ENCODE data around the gene SCAPER.
A peak's percentile ranks its signal among the peaks of the same experiment; 100 is the strongest.

SCAPER gene

DNA sequence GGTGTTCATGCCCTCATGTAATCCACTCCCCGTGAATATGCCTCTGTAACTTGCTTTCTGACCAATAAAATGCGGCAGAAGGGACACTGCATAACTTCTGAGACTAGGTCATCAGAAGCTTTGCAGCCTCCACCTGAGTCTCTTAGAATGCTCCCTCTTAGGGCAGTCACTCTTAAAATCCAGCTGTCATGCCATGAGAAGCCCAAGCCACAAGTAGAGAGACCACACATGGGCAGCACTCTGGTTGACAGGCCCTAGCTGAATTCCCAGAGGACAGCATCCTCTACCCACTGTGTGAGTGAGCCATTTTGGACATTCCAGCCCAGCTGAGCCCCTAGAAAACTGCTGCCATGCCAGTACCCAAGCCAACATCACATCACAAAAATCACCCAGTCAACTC, 41.4 kb downstream of the SCAPER start:
- TF ChIP-seq ZNF10 (tag by site-specific recombination; IDR thresholded peaks at IDR 0.05) = no peak
- no peak for TF ChIP-seq ZNF140 (tag by site-specific recombination; IDR thresholded peaks at IDR 0.05)
- TF ChIP-seq GLIS1 (tag by site-specific recombination; IDR thresholded peaks at IDR 0.05) = 0 out of 2 replicates have a peak, but pooled peaks have one; percentile 7
- TF ChIP-seq SALL2 (tag by site-specific recombination; IDR thresholded peaks at IDR 0.05; ENCODE audit: borderline replicate concordance) = no peak
- no peak for TF ChIP-seq ZNF776 (tag by site-specific recombination; IDR thresholded peaks at IDR 0.05; ENCODE audit: borderline replicate concordance)
- TF ChIP-seq, protein P1, sequence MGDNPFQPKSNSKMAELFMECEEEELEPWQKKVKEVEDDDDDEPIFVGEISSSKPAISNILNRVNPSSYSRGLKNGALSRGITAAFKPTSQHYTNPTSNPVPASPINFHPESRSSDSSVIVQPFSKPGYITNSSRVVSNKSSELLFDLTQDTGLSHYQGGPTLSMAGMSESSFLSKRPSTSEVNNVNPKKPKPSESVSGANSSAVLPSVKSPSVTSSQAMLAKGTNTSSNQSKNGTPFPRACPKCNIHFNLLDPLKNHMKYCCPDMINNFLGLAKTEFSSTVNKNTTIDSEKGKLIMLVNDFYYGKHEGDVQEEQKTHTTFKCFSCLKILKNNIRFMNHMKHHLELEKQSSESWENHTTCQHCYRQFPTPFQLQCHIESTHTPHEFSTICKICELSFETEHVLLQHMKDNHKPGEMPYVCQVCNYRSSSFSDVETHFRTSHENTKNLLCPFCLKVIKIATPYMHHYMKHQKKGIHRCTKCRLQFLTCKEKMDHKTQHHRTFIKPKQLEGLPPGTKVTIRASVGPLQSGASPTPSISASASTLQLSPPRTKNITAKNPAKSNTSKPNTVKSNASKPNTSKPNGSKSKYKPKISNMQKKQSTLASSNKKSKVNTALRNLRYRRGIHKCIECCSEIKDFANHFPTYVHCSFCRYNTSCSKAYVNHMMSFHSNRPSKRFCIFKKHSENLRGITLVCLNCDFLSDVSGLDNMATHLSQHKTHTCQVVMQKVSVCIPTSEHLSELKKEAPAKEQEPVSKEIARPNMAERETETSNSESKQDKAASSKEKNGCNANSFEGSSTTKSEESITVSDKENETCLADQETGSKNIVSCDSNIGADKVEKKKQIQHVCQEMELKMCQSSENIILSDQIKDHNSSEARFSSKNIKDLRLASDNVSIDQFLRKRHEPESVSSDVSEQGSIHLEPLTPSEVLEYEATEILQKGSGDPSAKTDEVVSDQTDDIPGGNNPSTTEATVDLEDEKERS (tag by site-specific recombination; IDR thresholded peaks at IDR 0.05) = no peak
- TF ChIP-seq SP7 (tag by site-specific recombination; IDR thresholded peaks at IDR 0.05) = no peak
- TF ChIP-seq WT1 (tag by site-specific recombination; IDR thresholded peaks at IDR 0.05) = no peak
- TF ChIP-seq ZNF266 (tag by site-specific recombination; IDR thresholded peaks at IDR 0.05; ENCODE audit: low read depth) = no peak
- TF ChIP-seq, protein P2, sequence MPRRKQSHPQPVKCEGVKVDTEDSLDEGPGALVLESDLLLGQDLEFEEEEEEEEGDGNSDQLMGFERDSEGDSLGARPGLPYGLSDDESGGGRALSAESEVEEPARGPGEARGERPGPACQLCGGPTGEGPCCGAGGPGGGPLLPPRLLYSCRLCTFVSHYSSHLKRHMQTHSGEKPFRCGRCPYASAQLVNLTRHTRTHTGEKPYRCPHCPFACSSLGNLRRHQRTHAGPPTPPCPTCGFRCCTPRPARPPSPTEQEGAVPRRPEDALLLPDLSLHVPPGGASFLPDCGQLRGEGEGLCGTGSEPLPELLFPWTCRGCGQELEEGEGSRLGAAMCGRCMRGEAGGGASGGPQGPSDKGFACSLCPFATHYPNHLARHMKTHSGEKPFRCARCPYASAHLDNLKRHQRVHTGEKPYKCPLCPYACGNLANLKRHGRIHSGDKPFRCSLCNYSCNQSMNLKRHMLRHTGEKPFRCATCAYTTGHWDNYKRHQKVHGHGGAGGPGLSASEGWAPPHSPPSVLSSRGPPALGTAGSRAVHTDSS (tag by site-specific recombination; IDR thresholded peaks at IDR 0.05) = no peak
- TF ChIP-seq, protein P3, sequence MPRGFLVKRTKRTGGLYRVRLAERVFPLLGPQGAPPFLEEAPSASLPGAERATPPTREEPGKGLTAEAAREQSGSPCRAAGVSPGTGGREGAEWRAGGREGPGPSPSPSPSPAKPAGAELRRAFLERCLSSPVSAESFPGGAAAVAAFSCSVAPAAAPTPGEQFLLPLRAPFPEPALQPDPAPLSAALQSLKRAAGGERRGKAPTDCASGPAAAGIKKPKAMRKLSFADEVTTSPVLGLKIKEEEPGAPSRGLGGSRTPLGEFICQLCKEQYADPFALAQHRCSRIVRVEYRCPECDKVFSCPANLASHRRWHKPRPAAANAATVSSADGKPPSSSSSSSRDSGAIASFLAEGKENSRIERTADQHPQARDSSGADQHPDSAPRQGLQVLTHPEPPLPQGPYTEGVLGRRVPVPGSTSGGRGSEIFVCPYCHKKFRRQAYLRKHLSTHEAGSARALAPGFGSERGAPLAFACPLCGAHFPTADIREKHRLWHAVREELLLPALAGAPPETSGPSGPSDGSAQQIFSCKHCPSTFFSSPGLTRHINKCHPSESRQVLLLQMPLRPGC (tag by site-specific recombination; IDR thresholded peaks at IDR 0.05) = no peak
- TF ChIP-seq, protein P4, sequence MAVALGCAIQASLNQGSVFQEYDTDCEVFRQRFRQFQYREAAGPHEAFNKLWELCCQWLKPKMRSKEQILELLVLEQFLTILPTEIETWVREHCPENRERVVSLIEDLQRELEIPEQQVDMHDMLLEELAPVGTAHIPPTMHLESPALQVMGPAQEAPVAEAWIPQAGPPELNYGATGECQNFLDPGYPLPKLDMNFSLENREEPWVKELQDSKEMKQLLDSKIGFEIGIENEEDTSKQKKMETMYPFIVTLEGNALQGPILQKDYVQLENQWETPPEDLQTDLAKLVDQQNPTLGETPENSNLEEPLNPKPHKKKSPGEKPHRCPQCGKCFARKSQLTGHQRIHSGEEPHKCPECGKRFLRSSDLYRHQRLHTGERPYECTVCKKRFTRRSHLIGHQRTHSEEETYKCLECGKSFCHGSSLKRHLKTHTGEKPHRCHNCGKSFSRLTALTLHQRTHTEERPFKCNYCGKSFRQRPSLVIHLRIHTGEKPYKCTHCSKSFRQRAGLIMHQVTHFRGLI (tag by site-specific recombination; IDR thresholded peaks at IDR 0.05) = 0 out of 2 replicates have a peak, but pooled peaks have one; percentile 53
- TF ChIP-seq ZNF248 (tag by site-specific recombination; IDR thresholded peaks at IDR 0.05) = no peak
- no peak for TF ChIP-seq YY2 (tag by site-specific recombination; IDR thresholded peaks at IDR 0.05)
- TF ChIP-seq ZNF211 (tag by site-specific recombination; IDR thresholded peaks at IDR 0.05; ENCODE audit: low read depth) = no peak
- TF ChIP-seq ZNF76 (tag by site-specific recombination; IDR thresholded peaks at IDR 0.05; ENCODE audit: borderline replicate concordance, low read depth) = no peak
- TF ChIP-seq, protein P5, sequence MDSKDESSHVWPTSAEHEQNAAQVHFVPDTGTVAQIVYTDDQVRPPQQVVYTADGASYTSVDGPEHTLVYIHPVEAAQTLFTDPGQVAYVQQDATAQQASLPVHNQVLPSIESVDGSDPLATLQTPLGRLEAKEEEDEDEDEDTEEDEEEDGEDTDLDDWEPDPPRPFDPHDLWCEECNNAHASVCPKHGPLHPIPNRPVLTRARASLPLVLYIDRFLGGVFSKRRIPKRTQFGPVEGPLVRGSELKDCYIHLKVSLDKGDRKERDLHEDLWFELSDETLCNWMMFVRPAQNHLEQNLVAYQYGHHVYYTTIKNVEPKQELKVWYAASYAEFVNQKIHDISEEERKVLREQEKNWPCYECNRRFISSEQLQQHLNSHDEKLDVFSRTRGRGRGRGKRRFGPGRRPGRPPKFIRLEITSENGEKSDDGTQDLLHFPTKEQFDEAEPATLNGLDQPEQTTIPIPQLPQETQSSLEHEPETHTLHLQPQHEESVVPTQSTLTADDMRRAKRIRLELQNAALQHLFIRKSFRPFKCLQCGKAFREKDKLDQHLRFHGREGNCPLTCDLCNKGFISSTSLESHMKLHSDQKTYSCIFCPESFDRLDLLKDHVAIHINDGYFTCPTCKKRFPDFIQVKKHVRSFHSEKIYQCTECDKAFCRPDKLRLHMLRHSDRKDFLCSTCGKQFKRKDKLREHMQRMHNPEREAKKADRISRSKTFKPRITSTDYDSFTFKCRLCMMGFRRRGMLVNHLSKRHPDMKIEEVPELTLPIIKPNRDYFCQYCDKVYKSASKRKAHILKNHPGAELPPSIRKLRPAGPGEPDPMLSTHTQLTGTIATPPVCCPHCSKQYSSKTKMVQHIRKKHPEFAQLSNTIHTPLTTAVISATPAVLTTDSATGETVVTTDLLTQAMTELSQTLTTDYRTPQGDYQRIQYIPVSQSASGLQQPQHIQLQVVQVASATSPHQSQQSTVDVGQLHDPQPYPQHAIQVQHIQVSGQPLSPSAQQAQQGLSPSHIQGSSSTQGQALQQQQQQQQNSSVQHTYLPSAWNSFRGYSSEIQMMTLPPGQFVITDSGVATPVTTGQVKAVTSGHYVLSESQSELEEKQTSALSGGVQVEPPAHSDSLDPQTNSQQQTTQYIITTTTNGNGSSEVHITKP (tag by site-specific recombination; IDR thresholded peaks at IDR 0.05) = no peak
- TF ChIP-seq ZNF600 (tag by site-specific recombination; IDR thresholded peaks at IDR 0.05) = peak; percentile 18; the same call in 1 of the 2 replicates
- TF ChIP-seq GLIS2 (tag by site-specific recombination; IDR thresholded peaks at IDR 0.05) = no peak
- no peak for TF ChIP-seq RBAK (tag by site-specific recombination; IDR thresholded peaks at IDR 0.05)
- TF ChIP-seq, protein P6, sequence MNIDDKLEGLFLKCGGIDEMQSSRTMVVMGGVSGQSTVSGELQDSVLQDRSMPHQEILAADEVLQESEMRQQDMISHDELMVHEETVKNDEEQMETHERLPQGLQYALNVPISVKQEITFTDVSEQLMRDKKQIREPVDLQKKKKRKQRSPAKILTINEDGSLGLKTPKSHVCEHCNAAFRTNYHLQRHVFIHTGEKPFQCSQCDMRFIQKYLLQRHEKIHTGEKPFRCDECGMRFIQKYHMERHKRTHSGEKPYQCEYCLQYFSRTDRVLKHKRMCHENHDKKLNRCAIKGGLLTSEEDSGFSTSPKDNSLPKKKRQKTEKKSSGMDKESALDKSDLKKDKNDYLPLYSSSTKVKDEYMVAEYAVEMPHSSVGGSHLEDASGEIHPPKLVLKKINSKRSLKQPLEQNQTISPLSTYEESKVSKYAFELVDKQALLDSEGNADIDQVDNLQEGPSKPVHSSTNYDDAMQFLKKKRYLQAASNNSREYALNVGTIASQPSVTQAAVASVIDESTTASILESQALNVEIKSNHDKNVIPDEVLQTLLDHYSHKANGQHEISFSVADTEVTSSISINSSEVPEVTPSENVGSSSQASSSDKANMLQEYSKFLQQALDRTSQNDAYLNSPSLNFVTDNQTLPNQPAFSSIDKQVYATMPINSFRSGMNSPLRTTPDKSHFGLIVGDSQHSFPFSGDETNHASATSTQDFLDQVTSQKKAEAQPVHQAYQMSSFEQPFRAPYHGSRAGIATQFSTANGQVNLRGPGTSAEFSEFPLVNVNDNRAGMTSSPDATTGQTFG (tag by site-specific recombination; IDR thresholded peaks at IDR 0.05; ENCODE audit: borderline replicate concordance) = no peak
- TF ChIP-seq SP3 (tag by site-specific recombination; IDR thresholded peaks at IDR 0.05) = no peak
- TF ChIP-seq SCRT1 (tag by site-specific recombination; IDR thresholded peaks at IDR 0.05; ENCODE audit: borderline replicate concordance) = no peak
- TF ChIP-seq ZNF830 (tag by site-specific recombination; IDR thresholded peaks at IDR 0.05; ENCODE audit: low read depth) = no peak
- POLR2A ChIA-PET = no interaction called here
- Histone ChIP-seq H3K36me3 (ENCODE audit: control insufficient read depth in 2 of 2, insufficient read depth in 1 of 2, low read length in 2 of 2) (no peaks in the 10 kb centered on the region), H3K4me1 (ENCODE audit: control insufficient read depth, insufficient read depth, low read length) (peaks cover 36% of the 10 kb centered on the region; the same call in 1 of the 2 replicates), H3K4me3 (ENCODE audit: low read depth, low read length) (no peak overlapping the region), H3K9me3 (ENCODE audit: control insufficient read depth, insufficient read depth, low read depth, low read length) (no peaks in the 10 kb centered on the region), H3K27ac (ENCODE audit: extremely low read depth, low read depth, low read length) (no peak overlapping the region)
- CTCF ChIA-PET = interaction anchor here (0.6 kb wide), 1 partner anchor 711 kb away, joined by 3 read pairs; no protein-coding TSS in a partner anchor

Data from HEK293 (cell line).